Measurements from ENCODE around the gene ME3.
"Not testable (repeated sequence)": the region's sequence is repeated elsewhere in the genome, so short reads cannot be mapped to it uniquely, and the experiment has no call there.

ME3 gene

GRCh38 chr11:86551288-86552092, 120.9 kb downstream of the ME3 start:
- no peak for DNase-seq

- no peak for DNase-seq
Observed at GRCh38 chr11:86550757-86551156, 121.7 kb downstream of the ME3 start.

GRCh38 chr11:86548271-86548917, 124.0 kb downstream of the ME3 start:
- DNase-seq, result no peak

GRCh38 chr11:86547727-86548126, 124.7 kb downstream of the ME3 start:
- no peak for DNase-seq

- not testable (repeated sequence) for DNase-seq
Observed at GRCh38 chr11:86541299-86541698, 131.1 kb downstream of the ME3 start.

- DNase-seq, result no peak
Observed at GRCh38 chr11:86538223-86538548, 134.2 kb downstream of the ME3 start.

- DNase-seq, result no peak
Observed at GRCh38 chr11:86537541-86538222, 134.7 kb downstream of the ME3 start.

- DNase-seq, result no peak
Observed at GRCh38 chr11:86535773-86536172, 136.6 kb downstream of the ME3 start.

GRCh38 chr11:86524620-86525352, 147.6 kb downstream of the ME3 start:
- no peak for DNase-seq

GRCh38 chr11:86523738-86524619, 148.4 kb downstream of the ME3 start:
- no peak for DNase-seq

- DNase-seq, result not testable (repeated sequence)
Observed at GRCh38 chr11:86522512-86522911, 149.9 kb downstream of the ME3 start.

GRCh38 chr11:86519064-86519911, 153.1 kb downstream of the ME3 start:
- no peak for DNase-seq

- no peak for DNase-seq
Observed at GRCh38 chr11:86518211-86518610, 154.2 kb downstream of the ME3 start.

GRCh38 chr11:86517557-86517956, 154.9 kb downstream of the ME3 start:
- no peak for DNase-seq

- DNase-seq, result no peak
Observed at GRCh38 chr11:86515297-86516094, 156.9 kb downstream of the ME3 start.

GRCh38 chr11:86514453-86514852, 158.0 kb downstream of the ME3 start:
- no peak for DNase-seq

- DNase-seq, result no peak
Observed at GRCh38 chr11:86513746-86514373, 158.6 kb downstream of the ME3 start.

GRCh38 chr11:86513138-86513537, 159.3 kb downstream of the ME3 start:
- no peak for DNase-seq

- no peak for DNase-seq
Observed at GRCh38 chr11:86511086-86511551, 161.3 kb downstream of the ME3 start.

- DNase-seq, result no peak
Observed at GRCh38 chr11:86510674-86511073, 161.7 kb downstream of the ME3 start.
